ENCODE measurements around the gene HOXD11.

The HOXD11 gene

DNA sequence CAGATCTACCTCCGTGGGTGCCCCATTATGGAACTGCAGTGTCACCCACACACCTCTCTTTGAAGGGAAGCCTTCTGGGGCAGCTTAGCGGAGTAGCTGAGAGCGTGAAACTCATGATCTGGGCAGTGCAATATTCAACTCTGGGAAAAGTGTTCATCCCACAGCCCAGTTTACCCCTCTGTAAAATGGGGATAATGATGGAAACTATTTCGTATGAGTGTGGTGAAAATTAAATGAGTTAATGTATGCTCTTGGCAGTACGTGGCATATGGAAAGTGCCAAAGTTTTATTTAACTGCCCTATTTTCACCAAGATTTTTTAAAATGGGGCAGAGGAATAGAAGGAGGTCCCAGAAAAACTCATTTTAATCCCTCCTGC is 34.8 kb upstream of the HOXD11 start:
- Histone ChIP-seq H4K20me1 (ENCODE audit: control insufficient read depth, insufficient read depth, low read depth, low read length) (no peaks in the 10 kb centered on the region), H3K4me2 (ENCODE audit: low read length) (no peak overlapping the region), H3K4me1 (ENCODE audit: control insufficient read depth, low read length) (no peaks in the 10 kb centered on the region), H3K9me2 (replicated peaks; ENCODE audit: control insufficient read depth, low read length) (no peaks in the 10 kb centered on the region), H3K4me3 (ENCODE audit: low read length) (no peak overlapping the region), H3F3A (ENCODE audit: control insufficient read depth, insufficient read depth) (no peaks in the 10 kb centered on the region), H3K36me3 (ENCODE audit: control insufficient read depth, low read length) (no peaks in the 10 kb centered on the region), H3K27ac (ENCODE audit: low read depth, low read length) (no peak overlapping the region), H3K27me3 (ENCODE audit: control insufficient read depth, low read length) (peaks cover 10% of the 10 kb centered on the region), H3K9me3 (ENCODE audit: control insufficient read depth, insufficient read depth, low read length) (no peaks in the 10 kb centered on the region), H3K79me2 (ENCODE audit: control insufficient read depth, low read length) (no peaks in the 10 kb centered on the region)
- no peak for TF ChIP-seq EZH2phosphoT487 (IDR thresholded peaks at IDR 0.05; ENCODE audit: borderline replicate concordance, low read length)
- TF ChIP-seq CTCF (IDR thresholded peaks at IDR 0.05; ENCODE audit: low read depth, low read length, poor library complexity, severe bottlenecking): no peak

DNA sequence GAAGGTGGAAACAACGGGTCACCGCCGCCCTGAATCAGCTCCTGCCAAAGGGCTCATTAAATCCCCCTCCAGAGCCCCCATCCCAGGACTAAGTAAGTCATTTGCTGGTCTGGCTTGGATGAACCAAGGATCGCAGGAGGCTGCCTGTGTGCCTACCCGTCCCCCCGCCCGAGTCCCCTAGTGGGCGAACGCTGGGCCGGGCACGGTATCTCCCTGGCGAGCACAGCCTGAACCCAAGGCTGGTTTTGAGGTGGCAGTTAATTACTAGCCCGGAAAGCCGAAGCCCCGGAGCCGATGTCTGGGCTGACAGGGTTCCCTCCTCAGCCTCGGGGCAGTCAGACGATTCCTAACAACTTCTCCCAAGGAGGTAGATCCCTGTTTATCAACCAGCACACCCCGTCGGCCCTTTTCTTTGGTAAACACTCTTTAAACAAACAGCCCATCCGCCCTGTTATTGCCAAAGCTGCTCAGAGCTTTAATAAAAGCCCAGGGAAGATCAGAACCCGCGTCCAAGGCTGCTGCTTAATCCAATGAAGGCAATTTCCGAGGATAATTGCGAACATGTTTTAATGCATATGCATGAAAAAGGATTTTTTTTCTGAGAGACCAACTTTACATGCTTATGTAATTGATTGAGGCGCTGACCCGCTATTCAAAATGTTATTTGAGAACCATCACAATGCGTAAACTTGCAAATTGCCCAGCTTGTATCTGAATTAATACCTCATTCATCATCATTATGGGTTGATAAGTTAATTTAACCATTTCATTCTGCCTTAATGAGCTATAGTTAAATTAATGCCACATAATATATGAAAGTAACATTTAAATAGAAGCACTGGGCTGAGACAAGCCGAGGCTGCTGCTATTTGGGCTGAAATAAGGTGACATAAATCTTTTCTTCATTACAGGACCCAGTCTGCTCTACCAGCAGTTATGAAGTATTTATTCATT is 33.9 kb upstream of the HOXD11 start:
- no peak for TF ChIP-seq CTCF (IDR thresholded peaks at IDR 0.05; ENCODE audit: low read depth, low read length, poor library complexity, severe bottlenecking)
- no peak for TF ChIP-seq EZH2phosphoT487 (IDR thresholded peaks at IDR 0.05; ENCODE audit: borderline replicate concordance, low read length)
- H3K27me3 ChIP-seq (ENCODE audit: control insufficient read depth, low read length): peaks cover 10% of the 10 kb centered on the region

GRCh38 chr2:176074919-176075425 is 32.1 kb upstream of the HOXD11 start:
- Histone ChIP-seq H4K20me1 (ENCODE audit: control insufficient read depth, insufficient read depth, low read depth, low read length) (no peaks in the 10 kb centered on the region), H3K9me2 (replicated peaks; ENCODE audit: control insufficient read depth, low read length) (no peaks in the 10 kb centered on the region), H3K4me3 (ENCODE audit: low read length) (no peak overlapping the region), H3K27ac (ENCODE audit: low read depth, low read length) (no peak overlapping the region), H3K4me1 (ENCODE audit: control insufficient read depth, low read length) (no peaks in the 10 kb centered on the region), H3F3A (ENCODE audit: control insufficient read depth, insufficient read depth) (no peaks in the 10 kb centered on the region), H3K79me2 (ENCODE audit: control insufficient read depth, low read length) (no peaks in the 10 kb centered on the region), H3K9me3 (ENCODE audit: control insufficient read depth, insufficient read depth, low read length) (no peaks in the 10 kb centered on the region), H3K36me3 (ENCODE audit: control insufficient read depth, low read length) (no peaks in the 10 kb centered on the region), H3K27me3 (ENCODE audit: control insufficient read depth, low read length) (peaks cover 12% of the 10 kb centered on the region), H3K4me2 (ENCODE audit: low read length) (no peak overlapping the region)
- no peak for TF ChIP-seq EZH2phosphoT487 (IDR thresholded peaks at IDR 0.05; ENCODE audit: borderline replicate concordance, low read length)
- no peak for TF ChIP-seq CTCF (IDR thresholded peaks at IDR 0.05; ENCODE audit: low read depth, low read length, poor library complexity, severe bottlenecking)

More for the DNA sequence above, 33.9 kb upstream of the HOXD11 start:
- Histone ChIP-seq H3F3A (ENCODE audit: control insufficient read depth, insufficient read depth) (no peaks in the 10 kb centered on the region), H3K36me3 (ENCODE audit: control insufficient read depth, low read length) (no peaks in the 10 kb centered on the region), H3K4me2 (ENCODE audit: low read length) (no peak overlapping the region), H3K27ac (ENCODE audit: low read depth, low read length) (no peak overlapping the region), H3K79me2 (ENCODE audit: control insufficient read depth, low read length) (no peaks in the 10 kb centered on the region), H3K9me3 (ENCODE audit: control insufficient read depth, insufficient read depth, low read length) (no peaks in the 10 kb centered on the region), H3K4me1 (ENCODE audit: control insufficient read depth, low read length) (no peaks in the 10 kb centered on the region), H3K9me2 (replicated peaks; ENCODE audit: control insufficient read depth, low read length) (no peaks in the 10 kb centered on the region), H3K4me3 (ENCODE audit: low read length) (no peak overlapping the region), H4K20me1 (ENCODE audit: control insufficient read depth, insufficient read depth, low read depth, low read length) (no peaks in the 10 kb centered on the region)

Data from DOHH2 (cell line).